22Rv1 (cell line): ENCODE results near the gene CASTOR1.

Experiments
- ZFX ChIP-seq: fragments of 450-650 bp; IDR thresholded peaks from 2 replicates; pipeline ENCODE4 v1.6.1; 2017; ENCODE audit warnings: antibody characterized with exemption, borderline replicate concordance
- TF ChIP-seq, protein P1 (sequence below): fragments of 450-650 bp; IDR thresholded peaks from 2 replicates; pipeline ENCODE4 v1.5.1; 2017; ENCODE audit warnings: mild to moderate bottlenecking

- TF ChIP-seq, protein P1, sequence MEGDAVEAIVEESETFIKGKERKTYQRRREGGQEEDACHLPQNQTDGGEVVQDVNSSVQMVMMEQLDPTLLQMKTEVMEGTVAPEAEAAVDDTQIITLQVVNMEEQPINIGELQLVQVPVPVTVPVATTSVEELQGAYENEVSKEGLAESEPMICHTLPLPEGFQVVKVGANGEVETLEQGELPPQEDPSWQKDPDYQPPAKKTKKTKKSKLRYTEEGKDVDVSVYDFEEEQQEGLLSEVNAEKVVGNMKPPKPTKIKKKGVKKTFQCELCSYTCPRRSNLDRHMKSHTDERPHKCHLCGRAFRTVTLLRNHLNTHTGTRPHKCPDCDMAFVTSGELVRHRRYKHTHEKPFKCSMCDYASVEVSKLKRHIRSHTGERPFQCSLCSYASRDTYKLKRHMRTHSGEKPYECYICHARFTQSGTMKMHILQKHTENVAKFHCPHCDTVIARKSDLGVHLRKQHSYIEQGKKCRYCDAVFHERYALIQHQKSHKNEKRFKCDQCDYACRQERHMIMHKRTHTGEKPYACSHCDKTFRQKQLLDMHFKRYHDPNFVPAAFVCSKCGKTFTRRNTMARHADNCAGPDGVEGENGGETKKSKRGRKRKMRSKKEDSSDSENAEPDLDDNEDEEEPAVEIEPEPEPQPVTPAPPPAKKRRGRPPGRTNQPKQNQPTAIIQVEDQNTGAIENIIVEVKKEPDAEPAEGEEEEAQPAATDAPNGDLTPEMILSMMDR = no peak
- TF ChIP-seq ZFX = no peak
Observed at GRCh38 chr22:30289141-30289979, at the start of gene CASTOR1.
